A549 (cell line): ENCODE data around the gene EXOC4.

Experiments
- BHLHE40 ChIP-seq: IDR thresholded peaks from 2 replicates; pipeline ENCODE4 v1.6.1; 2012; ENCODE audit warnings: low read depth, low read length, inconsistent platforms
- CTCF ChIP-seq: fragments of >200 bp; sonication (Bioruptor Twin); formaldehyde crosslinking; IDR thresholded peaks from 3 replicates; pipeline ENCODE4 v1.5.1; 2016
- ESRRA ChIP-seq: fragments of 150-350 bp; IDR thresholded peaks from 2 replicates; pipeline ENCODE4 v1.6.1; 2014; ENCODE audit warnings: mild to moderate bottlenecking, low read length, borderline replicate concordance
- HOXB5 ChIP-seq: fragments of 250-450 bp; sonication (Bioruptor Pico); IDR thresholded peaks from 2 replicates; pipeline ENCODE4 v1.5.0; 2020; ENCODE audit warnings: mild to moderate bottlenecking, moderate library complexity
- JUN ChIP-seq, 2 experiments: fragments of >200 bp; sonication (Bioruptor Twin); formaldehyde crosslinking; IDR thresholded peaks; 2 replicates in 1 of 2; 3 replicates in 1 of 2; pipeline ENCODE4 v1.6.1; 2016 to 2017
- POLR2A ChIP-seq: IDR thresholded peaks from 2 replicates; pipeline ENCODE4 v1.6.1; 2012; ENCODE audit warnings: mild to moderate bottlenecking, low read length
- RAD21 ChIP-seq, 2 experiments: fragments of >200 bp in 1 of 2; sonication (Bioruptor Twin) in 1 of 2; formaldehyde crosslinking in 1 of 2; IDR thresholded peaks in 1 of 2; conservative IDR thresholded peaks in 1 of 2; 2 replicates in 1 of 2; 3 replicates in 1 of 2; pipeline ENCODE4 v1.6.1; 2012 to 2018; ENCODE audit warnings: inconsistent platforms in 1 of 2
- SMC3 ChIP-seq: fragments of >200 bp; sonication (Bioruptor Twin); formaldehyde crosslinking; IDR thresholded peaks from 3 replicates; pipeline ENCODE4 v1.6.1; 2018; ENCODE audit warnings: inconsistent platforms
- ZFP36 ChIP-seq: fragments of 450-650 bp; IDR thresholded peaks from 2 replicates; pipeline ENCODE4 v1.6.1; 2014; ENCODE audit warnings: borderline replicate concordance; ENCODE audit not compliant: partially characterized antibody

DNA sequence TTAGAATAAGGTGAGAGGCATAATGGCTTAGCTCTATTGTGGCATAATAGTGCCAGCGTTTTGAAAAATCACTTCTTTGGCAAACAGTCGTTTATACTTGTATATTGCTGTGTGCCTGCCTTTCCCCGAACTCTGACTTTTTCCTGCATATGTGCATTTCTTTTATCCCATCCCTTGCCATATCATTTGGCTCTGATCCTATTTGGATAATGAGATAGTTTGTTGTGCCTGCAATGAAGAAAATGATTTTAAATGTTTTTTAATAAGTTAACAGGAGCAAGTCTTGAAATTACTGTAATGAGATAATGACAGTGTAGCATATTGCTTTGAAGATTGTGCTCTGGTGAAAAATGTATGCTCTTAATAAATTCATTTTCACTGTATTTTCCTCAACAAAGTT, 586.2 kb downstream of the EXOC4 start:
- TF ChIP-seq CTCF (no peak), POLR2A (no peak), ZFP36 (no peak), BHLHE40 (no peak), HOXB5 (CRISPR knock-in tag) (no peak), JUN (IDR thresholded peaks at IDR 0.05) (no peak), ESRRA (no peak), SMC3 (no peak), RAD21 (conservative IDR thresholded peaks at IDR 0.05 in 1 of 2, IDR thresholded peaks at IDR 0.05 in 1 of 2) (no peak)
